Occipital lobe (tissue), 2 donors: ENCODE data around the gene PDE4B. TPM values are rescaled to one million over a fixed set of nuclear protein-coding genes. Genes with fewer than 3 reads are reported as not detected.

Experiments
- DNase-seq: peaks from one replicate; lab custom pipeline; 2025; lab: John Stamatoyannopoulos, UW
- total RNA-seq: library from RNA; depleted of rRNA; stranded (reverse); fragments of >200 nt; gene quantifications from one replicate; pipeline ENCODE4 v1.2.3, GENCODE V29; 2014

The PDE4B gene
- total RNA-seq, 1 donor from 2014 or later, result 77.8 TPM

DNA sequence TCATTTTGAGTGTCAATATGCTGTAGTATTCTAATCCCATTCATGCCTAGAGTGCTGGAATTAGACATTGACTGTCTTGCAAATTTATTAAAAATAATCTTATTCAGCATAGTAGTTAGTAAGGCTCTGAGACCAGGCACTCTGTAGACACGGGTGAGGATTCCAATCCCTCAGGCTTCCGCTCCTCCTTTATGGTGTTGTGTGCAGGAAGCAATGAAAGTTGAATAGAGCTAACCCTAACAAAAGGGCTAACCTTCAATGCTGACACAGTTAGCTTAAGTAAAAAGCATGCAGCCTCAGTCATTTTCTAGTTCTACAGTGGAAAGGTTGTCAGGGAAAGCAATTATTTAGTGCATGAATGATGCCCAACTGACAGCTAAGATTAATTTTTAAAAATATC, 541.6 kb downstream of the PDE4B start:
- no peak for DNase-seq

DNA sequence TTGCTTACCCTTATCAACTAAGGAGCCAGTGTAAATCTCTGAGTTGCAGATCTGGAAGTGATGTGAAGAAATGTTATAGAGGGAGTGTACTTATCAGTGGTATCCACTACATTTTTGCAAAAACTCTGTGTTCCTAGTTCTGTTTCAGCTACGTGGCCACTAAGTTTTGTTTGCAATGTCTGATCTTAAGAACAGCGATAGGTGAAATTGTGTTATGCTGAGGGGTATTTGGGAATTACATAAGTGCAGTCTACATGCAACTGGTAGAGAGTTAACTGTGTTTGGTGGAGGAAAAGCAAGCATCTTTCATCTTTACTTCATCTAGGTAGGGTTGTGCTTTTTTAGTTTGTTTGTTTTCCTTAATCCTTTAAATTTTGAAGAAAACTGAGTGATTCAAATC, 542.4 kb downstream of the PDE4B start:
- DNase-seq, result no peak

DNA sequence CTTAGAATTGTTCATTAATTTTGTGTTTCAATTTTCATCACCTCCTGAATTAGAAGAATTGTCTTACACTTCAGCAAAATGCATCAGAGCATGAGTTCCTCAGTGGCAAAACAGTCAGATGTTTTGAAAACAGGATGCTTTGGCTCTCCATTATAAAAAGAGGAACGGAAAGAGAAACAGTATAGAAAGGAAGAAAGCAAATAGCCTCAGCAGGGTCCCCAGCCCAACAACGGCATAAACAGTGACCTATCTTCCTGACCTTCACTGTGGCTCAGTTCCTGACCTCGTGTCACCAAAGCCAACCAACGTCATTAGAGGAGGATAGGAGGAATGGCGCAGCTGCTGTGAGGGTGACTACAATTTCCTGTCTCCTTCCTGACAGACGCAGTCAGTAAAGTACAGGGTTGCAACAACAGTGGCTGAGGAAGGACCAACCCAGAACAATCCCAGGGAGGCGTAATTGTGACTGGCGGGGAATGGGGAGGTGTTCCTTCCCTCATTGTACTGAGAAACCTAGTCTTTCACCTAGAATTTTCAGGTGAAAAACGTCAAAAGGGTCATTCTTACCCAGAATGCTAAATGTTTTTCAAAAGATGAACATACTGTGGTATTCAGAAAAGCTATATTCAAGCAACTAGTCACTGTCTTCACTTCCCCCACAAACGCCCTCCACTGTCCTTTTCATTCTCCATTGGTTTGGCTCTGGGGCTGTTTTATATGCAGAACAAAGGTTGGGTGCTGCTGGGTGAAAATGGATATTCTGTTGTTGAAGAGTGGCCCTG, 543.4 kb downstream of the PDE4B start:
- no peak for DNase-seq

DNA sequence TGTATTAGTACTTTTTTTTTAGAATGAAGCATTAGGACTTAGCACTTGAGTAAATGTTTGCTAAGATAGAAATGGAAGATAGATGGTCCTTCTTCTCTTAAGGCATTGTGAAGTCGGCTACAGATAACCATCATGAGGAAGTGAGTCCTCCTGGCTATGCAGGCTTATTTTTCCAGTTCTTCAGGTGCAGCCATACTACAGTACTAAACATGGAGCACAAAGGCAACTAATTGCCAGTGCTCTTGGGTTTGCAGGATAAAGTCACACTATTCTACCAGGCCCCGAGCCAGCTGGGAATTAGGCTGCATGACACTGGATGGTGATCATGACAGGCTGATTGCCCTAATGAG, 543.9 kb downstream of the PDE4B start:
- DNase-seq, result no peak

DNA sequence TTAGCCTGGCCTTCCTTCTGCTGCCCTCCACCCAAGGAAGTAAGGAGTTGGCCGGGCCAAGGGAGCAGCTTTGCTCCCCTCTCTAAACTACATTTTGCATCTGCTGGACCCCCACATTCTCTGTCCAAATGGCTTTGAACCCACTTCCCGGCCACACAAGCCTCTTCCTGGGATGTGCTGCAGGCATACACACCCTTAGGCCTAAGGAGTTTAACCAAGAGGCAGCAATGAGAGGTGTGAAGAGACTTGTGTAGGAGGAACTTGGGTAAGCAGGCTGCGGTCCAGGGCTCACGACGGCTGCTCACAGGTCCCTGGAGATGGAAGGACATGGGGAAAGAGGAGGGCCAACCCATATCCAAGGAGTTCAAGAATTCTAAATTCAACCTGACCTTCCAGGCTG, 544.6 kb downstream of the PDE4B start:
- DNase-seq, result no peak

DNA sequence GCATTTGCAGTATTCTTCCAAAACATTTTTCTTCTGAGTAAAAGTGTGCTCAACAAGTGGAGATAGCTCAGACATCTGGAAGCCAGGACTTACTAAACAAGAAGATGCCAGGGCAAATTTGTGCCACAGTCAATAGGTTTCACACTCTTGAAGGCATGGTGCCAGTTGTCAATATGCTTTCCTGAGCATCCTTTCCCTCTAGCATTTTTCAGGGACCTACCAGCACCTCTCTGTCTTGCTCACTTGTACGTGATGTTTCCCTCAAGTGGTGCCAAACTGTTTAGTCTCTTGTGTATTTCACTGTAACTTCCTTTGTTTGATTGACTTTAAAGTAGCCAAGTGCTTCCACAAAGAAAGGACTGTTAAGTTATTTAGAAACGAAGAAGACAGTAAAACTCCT, 547.2 kb downstream of the PDE4B start:
- no peak for DNase-seq

DNA sequence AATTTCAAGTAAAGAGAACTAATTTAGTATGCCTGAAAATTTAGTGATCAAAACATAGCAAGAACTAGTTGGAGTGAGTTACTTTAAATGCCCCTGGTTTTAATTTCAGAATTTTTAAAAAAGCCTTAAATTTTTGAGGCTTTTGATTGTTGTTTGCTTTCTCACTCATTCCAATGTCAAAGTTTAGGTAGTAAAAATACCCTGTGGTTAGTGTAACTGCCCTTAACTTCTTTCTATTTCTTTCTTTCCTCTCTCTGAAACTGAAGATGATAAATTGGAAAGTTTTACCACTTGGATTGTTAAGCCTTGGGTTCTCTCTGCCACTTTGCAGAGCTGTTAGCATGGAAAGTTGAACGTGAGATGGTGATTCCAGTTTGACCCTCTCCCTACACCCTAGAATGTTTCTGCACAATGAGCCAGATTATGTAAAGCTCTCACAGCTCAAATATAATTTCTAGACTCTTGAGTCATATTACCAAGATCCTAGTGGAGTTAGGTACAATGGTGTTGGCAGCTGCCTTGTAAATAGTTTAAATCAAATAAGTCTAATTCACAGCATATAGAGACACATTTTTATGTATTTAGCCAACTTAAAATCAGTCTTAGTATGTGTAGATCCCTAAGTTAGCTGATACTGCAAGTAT, 548.9 kb downstream of the PDE4B start:
- no peak for DNase-seq

DNA sequence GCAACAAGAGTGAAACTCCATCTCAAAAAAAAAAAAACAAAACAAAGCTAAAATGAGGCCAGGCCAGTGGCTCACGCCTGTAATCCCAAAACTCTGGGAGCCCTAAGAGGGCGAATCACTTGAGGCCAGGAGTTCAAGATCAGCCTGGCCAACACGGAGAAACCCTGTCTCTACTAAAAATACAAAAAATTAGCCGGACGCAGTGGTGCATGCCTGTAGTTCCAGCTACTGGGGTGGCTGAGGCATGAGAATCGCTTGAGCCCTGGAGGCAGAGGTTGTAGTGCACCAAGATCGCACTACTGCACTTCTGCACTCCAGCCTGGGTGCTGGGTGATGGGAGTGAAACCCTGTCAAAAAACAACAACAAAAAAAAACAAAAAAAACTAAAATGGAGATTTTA, 550.0 kb downstream of the PDE4B start:
- no peak for DNase-seq

DNA sequence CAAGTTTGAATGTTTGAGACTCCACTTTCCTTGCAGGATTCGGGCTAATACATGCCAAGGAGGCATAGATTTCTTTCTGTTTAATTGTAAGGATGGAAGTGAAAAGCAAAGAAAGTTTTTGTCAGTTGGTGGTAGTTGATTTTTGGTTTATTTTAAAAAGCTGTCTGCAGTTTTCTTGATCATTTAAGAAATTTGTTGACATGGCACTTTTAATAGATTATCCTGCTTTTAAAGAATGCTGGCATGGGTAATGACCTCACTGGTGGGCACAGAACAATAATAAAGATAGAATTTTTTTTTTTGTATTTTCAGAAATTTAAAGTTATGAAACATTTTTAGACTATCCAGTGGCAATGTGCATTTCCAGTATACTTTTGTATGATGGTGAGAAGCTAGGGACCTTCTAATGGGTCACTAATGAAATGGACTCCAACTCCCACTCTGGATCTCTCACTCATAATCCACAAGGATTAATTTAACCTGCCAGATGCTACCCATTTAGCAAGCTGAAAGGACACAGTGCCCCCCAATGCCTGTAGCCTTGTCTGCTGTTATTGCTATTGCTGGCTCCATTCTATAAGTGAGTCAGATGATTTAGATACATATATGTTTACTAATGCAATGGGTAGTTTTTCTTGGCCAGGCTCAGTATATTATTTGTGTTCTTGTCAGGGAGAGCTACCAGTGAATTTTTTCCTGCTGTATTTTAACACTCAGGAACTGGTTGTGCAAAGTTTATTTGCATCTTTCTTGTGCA, 551.1 kb downstream of the PDE4B start:
- DNase-seq, result no peak

DNA sequence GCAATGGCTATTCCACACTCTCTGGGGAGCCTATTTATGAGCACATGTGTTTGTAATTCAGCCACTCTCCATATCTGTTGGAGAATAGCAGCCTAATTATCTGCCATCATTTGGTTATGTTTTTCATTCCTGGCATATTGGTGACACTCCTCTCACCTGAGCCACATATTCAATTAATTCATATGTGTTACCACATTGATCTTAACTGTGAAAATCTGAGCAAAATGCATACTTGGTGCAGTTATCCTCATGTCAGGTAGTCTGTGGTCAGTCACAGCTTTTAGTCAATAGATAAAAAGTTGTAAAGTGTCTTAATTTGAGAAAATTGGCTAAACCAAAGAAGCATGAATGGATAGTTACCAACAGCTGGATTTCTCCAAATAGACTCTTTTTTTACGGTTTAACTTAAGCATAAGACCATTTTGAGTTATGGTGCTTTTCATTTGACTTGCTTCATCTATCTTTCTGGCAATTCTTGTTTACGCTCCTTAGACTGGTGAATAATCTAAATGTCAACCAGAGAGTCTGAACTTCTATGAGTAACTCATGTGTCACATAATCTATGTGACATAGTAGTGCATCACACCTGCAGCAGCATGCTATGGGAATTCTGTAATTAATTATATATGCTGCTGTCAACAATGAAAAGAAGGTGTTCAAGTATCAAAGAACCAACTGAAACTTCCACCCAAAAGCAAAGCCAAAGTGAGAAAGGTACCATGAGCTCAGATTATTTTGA, 553.5 kb downstream of the PDE4B start:
- DNase-seq, result no peak

DNA sequence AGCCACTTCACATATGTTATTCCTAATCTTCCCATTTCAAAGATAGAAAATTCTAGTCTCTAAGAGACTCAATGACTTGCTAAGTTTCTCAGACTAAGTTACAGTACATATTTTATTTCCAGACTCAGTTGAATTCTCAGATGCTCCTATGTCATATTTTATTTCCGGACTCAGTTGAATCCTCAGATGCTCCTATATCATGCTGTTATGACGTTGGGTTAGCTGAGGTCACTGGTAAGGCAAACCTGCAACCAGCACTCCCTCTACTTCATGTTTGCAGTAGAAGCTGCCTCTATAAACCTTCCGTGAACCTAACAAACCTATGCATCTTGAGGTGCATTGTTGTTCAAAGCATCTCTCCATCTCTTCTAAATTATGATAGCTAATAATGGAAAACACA, 554.2 kb downstream of the PDE4B start:
- no peak for DNase-seq

DNA sequence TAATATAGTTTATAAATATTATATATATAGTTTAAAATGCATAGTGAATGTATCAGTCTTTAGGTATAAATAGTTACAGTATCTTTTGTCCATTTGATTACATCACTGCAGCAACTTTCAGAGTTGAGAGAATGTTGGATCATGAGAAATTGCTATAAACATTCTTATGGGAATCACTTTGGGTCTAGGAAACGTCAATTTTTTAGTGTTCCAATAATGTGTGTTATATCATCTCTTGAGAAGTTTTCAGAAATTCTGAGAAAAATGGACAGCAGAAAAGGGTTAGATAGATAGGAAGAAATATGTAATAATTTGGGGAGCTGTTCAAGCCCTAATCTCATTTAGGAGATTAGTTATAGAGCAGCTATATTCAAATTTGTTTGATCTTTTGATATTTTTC, 556.1 kb downstream of the PDE4B start:
- no peak for DNase-seq

DNA sequence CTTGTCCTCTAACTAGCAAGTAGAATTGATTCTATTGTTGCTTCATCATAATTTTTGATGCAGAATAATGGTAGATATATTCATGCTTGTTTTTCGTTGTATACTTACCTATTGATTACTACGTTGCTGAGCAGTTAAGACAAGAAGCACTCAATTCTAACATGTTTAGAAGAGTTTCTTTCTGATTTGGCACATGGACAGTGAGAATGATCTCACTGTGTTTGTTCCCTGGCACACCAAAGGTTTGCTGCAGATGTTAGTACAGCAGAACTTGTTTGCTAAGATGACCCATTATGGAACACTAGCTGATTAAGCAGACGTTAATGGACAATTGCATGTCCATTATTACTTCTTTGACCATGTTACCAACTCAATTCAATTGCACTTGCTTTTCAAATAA, 556.5 kb downstream of the PDE4B start:
- DNase-seq, result no peak

DNA sequence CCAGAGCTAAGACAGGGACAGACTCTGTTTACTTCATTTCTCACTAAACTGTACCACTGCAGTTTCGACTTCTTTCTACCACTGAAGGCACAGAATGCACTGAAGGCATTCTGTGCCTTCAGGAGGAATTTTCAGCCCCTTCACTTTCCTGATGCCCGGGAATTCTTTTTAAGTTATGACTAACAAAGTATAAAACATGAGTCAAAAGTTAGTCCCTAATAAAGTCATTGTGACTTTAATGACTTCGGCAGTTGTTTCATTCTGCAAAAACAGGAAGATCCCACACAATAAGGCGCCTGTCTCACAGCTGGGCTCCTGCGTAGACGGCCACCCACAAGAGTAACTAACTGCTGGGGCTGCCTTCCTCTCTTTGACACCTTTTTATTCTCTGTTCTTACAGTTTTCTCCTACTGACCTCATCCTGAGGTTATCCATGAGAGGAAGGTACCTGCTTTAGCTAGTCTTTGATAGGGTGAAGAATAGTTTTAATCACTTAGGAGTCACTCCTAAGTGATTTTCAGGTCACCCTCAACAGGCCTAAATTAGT, 557.4 kb downstream of the PDE4B start:
- DNase-seq, result no peak

DNA sequence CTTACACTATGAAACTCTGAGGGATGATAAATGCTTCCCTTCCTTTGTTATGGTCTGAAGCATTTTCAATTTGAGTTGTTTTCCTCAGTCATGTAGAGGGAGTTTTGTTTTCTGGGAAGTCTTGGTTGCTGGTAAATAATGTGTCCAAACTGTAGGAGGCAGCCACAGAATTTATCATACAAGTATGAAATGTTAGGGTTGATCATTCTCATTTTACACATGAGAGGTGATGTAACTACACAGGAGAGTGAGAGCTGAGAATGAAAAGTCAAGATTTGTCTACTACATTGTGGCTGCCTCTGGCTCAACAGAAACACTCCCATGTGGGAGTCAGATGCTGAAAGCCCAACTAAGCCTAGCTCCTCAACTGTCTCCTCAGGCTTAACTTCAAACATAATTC, 558.8 kb downstream of the PDE4B start:
- no peak for DNase-seq

DNA sequence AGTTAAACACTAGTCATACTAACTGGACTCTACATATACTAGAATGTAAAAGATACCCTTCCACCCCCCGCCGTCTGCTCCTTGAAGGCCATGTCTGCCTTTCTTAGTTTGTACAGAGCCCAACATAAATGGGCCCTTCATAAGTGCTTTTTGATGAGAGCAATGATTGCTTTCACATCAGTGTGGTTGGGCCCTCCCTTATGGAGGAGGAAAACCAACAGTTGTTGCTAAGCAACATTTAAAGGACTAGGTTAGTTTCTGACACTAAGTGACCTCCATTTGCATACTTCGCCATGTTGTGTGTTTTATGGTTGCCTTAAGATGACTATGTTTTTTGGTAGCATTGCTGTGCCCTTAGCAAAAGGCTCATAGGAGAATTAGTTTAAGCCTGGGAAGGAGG, 559.2 kb downstream of the PDE4B start:
- no peak for DNase-seq

DNA sequence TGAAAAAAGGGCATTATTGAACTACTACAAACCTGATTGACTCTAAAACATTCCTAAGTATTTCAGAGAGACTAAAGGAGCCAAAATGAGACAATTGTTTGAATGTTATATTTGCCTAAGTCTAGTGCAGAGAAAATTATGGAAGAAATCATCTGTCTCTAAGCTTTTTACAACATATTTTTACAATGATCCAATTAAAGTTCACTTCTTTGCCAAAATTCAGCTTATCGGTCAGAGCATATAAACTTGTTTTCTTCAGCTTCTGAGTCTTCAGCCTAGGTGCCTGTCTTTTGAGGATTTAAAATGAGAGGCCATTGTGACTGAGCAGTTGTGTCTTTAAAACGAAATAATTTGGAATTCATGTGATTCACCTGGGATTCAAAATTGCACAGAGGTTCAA, 560.1 kb downstream of the PDE4B start:
- no peak for DNase-seq

DNA sequence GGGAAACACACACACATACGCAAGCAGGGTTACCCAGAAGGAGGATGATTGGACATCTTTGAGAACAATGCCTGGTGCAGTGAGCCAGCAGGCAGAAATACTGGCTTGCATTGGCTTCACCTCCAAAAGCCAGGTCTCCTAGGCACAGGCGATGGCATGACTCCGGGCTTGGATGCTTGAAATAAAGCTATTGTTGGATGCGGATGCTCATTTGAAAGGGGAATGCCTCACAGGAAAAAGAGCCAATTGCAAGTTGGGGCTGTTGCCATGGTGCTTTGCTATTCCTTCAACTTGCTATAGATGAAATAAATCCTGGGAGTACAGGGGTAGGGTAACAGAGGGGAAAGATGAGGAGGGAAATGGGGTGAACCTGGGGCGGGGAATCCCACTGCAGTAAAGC, 560.6 kb downstream of the PDE4B start:
- DNase-seq, result peak; percentile 66

DNA sequence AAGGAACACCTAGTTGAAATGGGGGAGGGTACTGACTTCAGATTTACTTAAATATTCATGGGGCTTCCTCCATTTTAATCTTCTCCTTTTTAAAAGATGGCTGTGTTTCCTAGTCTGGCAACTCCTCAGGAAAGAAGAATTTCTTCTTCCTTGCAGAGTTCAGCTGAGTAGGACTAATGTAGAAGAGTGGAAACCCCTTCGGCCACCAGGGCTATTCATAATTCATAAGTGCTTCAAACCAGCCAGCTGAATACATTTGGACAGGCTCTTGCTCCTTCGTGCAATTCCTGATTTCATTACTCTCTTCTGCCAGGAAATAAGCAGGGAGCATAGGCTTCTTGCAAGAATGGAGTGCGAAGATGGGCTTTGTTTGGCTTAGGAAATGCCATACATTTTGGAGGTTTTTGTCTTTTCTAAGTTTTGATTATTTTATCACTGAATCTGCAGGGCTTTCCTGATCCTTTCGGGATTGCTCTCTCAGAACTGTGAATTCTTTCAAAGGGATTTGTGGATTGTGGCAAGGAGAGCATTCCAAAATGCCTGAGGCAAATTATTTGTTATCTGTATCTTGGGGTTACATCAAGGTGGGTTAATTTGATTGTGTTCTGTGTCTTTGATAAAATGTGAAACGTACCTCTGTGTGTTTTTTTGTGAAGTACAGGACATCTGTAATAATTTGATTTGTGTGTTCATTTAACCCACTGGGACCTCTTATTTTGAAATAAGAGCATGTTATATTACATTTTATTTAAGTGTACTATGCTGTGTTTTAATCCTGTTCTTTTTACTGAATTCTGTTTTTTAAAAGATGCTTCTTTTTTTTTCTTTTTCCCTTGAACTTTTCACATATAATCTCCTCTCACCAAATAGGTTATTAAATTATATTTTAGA, 561.9 kb downstream of the PDE4B start:
- DNase-seq, result no peak

DNA sequence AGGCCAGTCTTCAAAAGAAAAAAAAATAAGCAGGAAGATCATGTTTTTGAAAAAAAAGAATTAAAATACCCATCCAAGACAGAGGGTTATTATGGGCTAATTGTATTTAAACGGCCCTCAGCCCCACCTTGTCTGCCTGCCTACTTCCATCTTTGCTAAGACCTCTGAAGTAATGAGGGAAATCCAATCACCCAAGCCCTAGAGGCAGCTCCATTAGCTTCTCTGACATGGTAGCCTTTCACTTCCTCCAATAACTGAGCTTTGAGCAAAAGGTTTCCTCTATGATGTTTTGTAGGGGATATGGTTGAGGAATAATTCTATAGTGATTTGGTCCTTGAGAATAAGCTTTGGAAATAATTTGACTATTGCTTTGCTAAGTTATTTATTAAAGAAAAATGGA, 563.1 kb downstream of the PDE4B start:
- no peak for DNase-seq

DNA sequence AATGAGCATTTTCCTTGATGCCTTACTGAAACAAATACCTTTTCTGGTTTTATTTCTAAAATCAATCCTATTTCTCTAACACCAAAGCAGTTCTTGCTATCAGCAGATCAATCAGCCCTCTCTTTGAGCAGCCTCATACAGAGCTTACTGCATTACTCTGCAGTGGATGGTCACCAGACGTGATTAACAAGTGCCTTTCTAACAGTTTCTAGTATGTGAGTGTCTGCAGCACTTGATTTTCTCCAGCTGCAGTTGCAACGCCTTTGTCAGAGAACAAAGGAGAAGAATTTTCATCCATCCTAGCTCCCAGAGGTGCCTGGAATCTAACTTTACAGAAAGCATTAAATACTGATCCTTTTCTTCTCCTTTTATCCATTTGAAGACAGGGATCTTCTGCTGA, 563.9 kb downstream of the PDE4B start:
- DNase-seq, result no peak
